GM12873 (cell line): ENCODE results near the gene IGFBP6.

Experiments
- CTCF ChIP-seq: IDR thresholded peaks from 2 replicates; pipeline ENCODE4 v1.5.1; 2012; ENCODE audit warnings: low read depth, mild to moderate bottlenecking, moderate library complexity, low read length, control low read depth; ENCODE audit not compliant: insufficient read depth; ENCODE audit errors: missing control alignments

IGFBP6 gene

GRCh38 chr12:53078425-53079225 lies 18.8 kb upstream of the IGFBP6 start:
- TF ChIP-seq CTCF: no peak

GRCh38 chr12:53079226-53080117 lies 18.0 kb upstream of the IGFBP6 start, which contains the start of gene SPRYD3:
SPRYD3 (minus strand) TSS chr12:53079390; CDS start chr12:53079333, 57 bp downstream.
- TF ChIP-seq CTCF: no peak

GRCh38 chr12:53082637-53083175 lies 14.8 kb upstream of the IGFBP6 start:
- TF ChIP-seq CTCF: no peak

- no peak for TF ChIP-seq CTCF
Observed at GRCh38 chr12:53086361-53086760, 11.1 kb upstream of the IGFBP6 start.

GRCh38 chr12:53090105-53090504 lies 7.4 kb upstream of the IGFBP6 start:
- TF ChIP-seq CTCF: no peak

GRCh38 chr12:53090554-53090953 lies 6.9 kb upstream of the IGFBP6 start:
- no peak for TF ChIP-seq CTCF

GRCh38 chr12:53091756-53092155 lies 5.7 kb upstream of the IGFBP6 start:
- no peak for TF ChIP-seq CTCF
